Kidney glomerular epithelial cell (primary cell): ENCODE data around the gene PSMB4.

Source experiments
- DNase-seq: peaks from one replicate; lab custom pipeline; 2025; lab: John Stamatoyannopoulos, UW

The PSMB4 gene

DNA sequence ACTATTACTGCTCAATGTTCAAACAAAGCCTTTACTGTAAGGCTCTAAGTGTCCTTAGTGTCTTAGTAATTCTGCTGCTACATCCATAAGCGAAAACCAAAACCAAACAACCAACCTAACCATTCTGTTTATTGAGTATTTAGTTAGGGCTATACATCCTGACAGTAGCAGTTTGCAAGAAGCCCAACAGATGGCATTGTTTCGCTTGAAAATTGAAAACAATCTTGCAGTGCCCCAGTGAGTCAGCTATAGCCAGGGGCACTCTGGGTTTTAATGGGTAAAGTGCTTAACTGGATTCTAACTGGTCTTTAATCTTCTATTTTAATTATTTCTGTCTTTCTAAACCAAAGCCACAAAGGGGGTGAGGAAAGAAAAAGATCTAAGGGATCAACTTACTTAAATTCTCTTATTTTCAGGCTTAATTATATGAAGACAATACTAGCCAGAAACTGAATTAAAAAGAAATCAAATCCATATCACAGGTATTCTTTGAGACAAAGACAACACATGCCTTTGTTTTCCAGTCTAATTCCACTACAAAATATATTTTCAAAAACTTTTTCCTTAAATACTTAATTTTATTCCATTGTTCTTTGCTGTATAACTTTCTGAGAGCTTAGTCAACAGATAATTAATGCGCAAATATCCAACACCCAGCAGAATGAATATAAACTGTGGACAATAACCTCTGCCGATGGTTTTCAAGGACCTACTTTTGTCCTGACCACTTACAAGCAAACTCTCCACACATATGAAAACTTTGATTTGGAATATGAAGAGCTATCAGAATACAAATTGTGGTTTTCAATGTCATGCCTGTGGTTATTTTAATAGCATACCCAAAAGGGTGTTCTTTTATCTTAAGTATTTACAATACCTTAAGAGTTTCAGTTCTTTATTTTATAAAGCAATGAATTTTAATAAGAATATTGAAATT is 44.7 kb downstream of the PSMB4 start:
- peak; percentile 67 for DNase-seq

DNA sequence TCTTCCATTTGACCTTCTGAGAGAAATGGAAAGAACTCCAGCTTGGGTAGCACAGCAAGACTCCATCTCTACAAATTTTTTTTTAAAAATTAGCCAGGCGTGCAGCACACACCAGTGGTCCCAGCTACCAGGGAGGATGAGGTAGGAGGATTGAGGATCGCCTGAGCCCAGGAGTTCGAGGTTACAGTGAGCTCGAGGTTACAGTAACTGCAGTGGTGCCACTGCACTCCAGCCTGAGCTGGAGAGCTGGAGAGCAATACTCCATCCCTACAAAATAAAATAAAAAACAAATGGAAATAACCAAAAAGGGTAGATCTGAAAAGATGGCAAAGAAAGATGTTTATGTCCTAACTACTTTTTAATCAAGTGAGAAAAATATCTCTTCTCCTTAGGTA is 45.4 kb downstream of the PSMB4 start:
- no peak for DNase-seq

DNA sequence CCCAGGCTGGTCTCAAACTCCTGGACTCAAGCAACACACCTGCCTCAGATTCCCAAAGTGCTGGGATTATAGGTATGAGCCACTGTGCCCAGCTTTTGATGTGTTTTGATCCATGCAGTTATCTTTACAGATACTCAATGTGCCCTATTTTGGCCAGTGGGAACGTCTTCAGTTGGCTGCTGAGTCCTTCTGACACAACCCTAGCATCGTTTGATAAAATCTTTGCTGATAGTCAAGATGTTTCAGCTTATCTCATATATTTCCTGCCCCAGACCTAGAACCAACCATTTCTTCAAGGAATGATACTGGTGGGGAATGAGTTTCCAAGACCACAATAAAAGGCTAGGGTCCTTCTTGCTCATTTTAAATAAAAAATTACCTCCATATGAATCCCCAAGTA is 48.3 kb downstream of the PSMB4 start:
- no peak for DNase-seq
